ENCODE data around the gene KAZALD1. TPM values are rescaled to one million over a fixed set of nuclear protein-coding genes. Genes with fewer than 3 reads are reported as not detected.
A peak's percentile ranks its signal among the peaks of the same experiment; 100 is the strongest.

The KAZALD1 gene
- total and polyA plus RNA-seq, 5 donors from 2014 or later: 0.62 TPM; not detected in 4

DNA sequence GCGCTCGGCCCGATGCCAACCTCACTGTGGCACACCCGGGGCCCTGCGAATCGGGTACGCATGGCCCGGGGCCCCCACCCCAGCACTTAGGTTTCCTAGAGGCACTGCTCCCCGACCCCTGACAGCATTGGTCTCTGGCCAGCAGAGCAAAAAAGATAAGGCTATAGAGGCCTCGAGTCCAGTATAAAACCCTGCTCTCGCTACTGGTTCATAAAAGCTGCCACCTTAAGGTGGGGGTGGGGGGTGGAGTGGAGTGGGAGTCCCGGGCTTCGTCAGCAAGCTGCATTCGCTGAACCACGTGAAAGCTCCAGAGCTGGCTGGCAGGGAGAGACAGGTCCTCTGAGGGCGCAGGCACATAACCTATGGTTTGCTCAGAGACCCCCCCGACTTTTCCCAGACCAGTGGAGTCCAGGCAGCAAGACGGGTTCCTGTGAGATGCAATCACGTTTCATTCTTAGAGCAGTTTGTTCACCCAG, 1.3 kb downstream of the KAZALD1 start:
- DNase-seq (no peak), ATAC-seq (ENCODE audit: low read depth in 2 of 2) (no peak)
- Histone ChIP-seq H3K27me3 (ENCODE audit: control insufficient read depth, insufficient read depth, low read length) (peaks cover 25% of the 10 kb centered on the region), H3K4me1 (ENCODE audit: control insufficient read depth, insufficient read depth, low read length, poor library complexity, severe bottlenecking) (peaks cover 57% of the 10 kb centered on the region), H3K27ac (ENCODE audit: insufficient read depth, low read length, poor library complexity, severe bottlenecking) (no peak overlapping the region), H3K9me3 (ENCODE audit: control insufficient read depth in 2 of 2, low read length in 2 of 2) (no peaks in the 10 kb centered on the region), H3K36me3 (ENCODE audit: control insufficient read depth, insufficient read depth, low read length) (no peaks in the 10 kb centered on the region), H3K4me3 (ENCODE audit: low read depth, low read length) (no peak overlapping the region)
- Mint-ChIP-seq H3K27ac (no peak overlapping the region), H3K4me3 (peak overlapping the region in 3 of 4 donors; percentile 28 to 77 (median 62)), H3K9me3 (no peaks in the 10 kb centered on the region), H3K27me3 (peaks cover 48% of the 10 kb centered on the region), H3K36me3 (peaks cover 3% of the 10 kb centered on the region), H3K4me1 (peaks cover 7 to 57% (median 22%) of the 10 kb centered on the region in 4 donors)

DNA sequence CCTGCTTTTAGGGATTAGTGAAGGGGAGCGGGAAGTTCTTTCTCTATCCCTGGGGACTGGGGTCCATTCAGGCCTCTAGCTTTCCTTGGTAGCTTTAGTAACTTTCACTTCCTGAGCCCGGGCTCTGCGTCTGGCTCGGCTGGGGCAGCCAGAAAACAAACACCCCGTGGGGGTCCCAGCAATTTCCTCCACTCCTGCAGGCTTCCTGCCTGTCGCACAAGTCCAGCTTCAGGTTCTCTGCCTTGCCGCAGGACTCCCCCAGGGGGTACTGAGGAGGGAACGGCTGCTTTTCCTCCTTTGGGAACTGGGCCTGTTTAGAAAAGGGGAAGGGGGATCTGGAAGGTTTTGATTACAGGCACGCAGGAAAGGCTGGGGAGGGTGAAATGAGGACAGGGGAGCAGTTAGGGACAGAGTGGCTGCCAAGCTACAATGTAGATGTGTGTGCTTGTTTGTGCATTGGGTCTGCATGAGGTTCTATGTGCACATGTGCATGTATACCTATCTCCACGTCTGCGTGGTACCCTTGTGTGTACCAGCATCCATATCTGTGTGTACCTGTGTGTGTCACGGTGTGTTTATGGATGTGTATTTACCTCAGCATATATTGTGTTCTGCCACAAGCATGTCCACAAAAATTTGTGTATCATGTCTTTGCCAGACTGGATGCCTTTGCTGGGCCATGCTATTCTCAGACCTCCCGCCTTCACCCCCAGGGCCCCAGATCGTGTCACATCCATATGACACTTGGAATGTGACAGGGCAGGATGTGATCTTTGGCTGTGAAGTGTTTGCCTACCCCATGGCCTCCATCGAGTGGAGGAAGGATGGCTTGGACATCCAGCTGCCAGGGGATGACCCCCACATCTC, 2.0 kb downstream of the KAZALD1 start:
- peaks cover 7 to 57% (median 22%) of the 10 kb centered on the region in 4 donors for H3K4me1 Mint-ChIP-seq
- H3K4me1 ChIP-seq (ENCODE audit: control insufficient read depth, insufficient read depth, low read length, poor library complexity, severe bottlenecking): peaks cover 57% of the 10 kb centered on the region
- H3K36me3 ChIP-seq (ENCODE audit: control insufficient read depth, insufficient read depth, low read length): no peaks in the 10 kb centered on the region
- H3K27me3 ChIP-seq (ENCODE audit: control insufficient read depth, insufficient read depth, low read length): peaks cover 25% of the 10 kb centered on the region
- no peak overlapping the region for H3K27ac ChIP-seq (ENCODE audit: insufficient read depth, low read length, poor library complexity, severe bottlenecking)
- H3K4me3 Mint-ChIP-seq: peak overlapping the region; percentile 48 to 77 (median 56)
- H3K9me3 Mint-ChIP-seq: no peaks in the 10 kb centered on the region
- H3K36me3 Mint-ChIP-seq: peaks cover 3% of the 10 kb centered on the region
- H3K9me3 ChIP-seq (ENCODE audit: control insufficient read depth in 2 of 2, low read length in 2 of 2): no peaks in the 10 kb centered on the region
- no peak overlapping the region for H3K4me3 ChIP-seq (ENCODE audit: low read depth, low read length)
- no peak for ATAC-seq (ENCODE audit: low read depth in 2 of 2)
- no peak for DNase-seq
- peaks cover 48% of the 10 kb centered on the region for H3K27me3 Mint-ChIP-seq
- no peak overlapping the region for H3K27ac Mint-ChIP-seq

DNA sequence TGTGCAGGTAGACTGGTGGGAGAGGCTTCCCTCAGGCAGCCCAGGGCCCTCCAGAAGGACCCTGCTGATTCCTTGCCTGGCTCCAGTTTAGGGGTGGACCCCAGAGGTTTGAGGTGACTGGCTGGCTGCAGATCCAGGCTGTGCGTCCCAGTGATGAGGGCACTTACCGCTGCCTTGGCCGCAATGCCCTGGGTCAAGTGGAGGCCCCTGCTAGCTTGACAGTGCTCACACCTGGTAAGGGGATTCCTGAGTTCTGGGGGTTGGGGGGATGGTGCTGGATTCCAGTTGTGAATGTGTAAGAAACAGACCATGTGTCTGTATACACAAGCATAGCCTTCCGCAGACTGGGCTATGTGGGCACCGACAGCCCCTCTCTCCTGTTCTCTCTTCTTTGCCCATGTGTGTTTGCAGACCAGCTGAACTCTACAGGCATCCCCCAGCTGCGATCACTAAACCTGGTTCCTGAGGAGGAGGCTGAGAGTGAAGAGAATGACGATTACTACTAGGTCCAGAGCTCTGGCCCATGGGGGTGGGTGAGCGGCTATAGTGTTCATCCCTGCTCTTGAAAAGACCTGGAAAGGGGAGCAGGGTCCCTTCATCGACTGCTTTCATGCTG, 2.7 kb downstream of the KAZALD1 start:
- DNase-seq: no peak
- H3K36me3 ChIP-seq (ENCODE audit: control insufficient read depth, insufficient read depth, low read length): no peaks in the 10 kb centered on the region
- no peak overlapping the region for H3K27ac ChIP-seq (ENCODE audit: insufficient read depth, low read length, poor library complexity, severe bottlenecking)
- Mint-ChIP-seq H3K4me3 (peak overlapping the region in 2 of 4 donors; percentile 33 to 62), H3K36me3 (peaks cover 3% of the 10 kb centered on the region), H3K4me1 (peaks cover 7 to 55% (median 22%) of the 10 kb centered on the region in 4 donors), H3K9me3 (no peaks in the 10 kb centered on the region), H3K27me3 (peaks cover 48% of the 10 kb centered on the region), H3K27ac (no peak overlapping the region)
- H3K4me3 ChIP-seq (ENCODE audit: low read depth, low read length): no peak overlapping the region
- peaks cover 25% of the 10 kb centered on the region for H3K27me3 ChIP-seq (ENCODE audit: control insufficient read depth, insufficient read depth, low read length)
- H3K9me3 ChIP-seq (ENCODE audit: control insufficient read depth in 2 of 2, low read length in 2 of 2): no peaks in the 10 kb centered on the region
- ATAC-seq (ENCODE audit: low read depth in 2 of 2): no peak
- H3K4me1 ChIP-seq (ENCODE audit: control insufficient read depth, insufficient read depth, low read length, poor library complexity, severe bottlenecking): peaks cover 56% of the 10 kb centered on the region

- peak overlapping the region; percentile 62 to 82 (median 72) for H3K4me3 Mint-ChIP-seq
- no peak overlapping the region for H3K27ac ChIP-seq (ENCODE audit: insufficient read depth, low read length, poor library complexity, severe bottlenecking)
- peaks cover 25% of the 10 kb centered on the region for H3K27me3 ChIP-seq (ENCODE audit: control insufficient read depth, insufficient read depth, low read length)
- no peak for ATAC-seq (ENCODE audit: low read depth in 2 of 2)
- peaks cover 3% of the 10 kb centered on the region for H3K36me3 Mint-ChIP-seq
- H3K27me3 Mint-ChIP-seq: peaks cover 46% of the 10 kb centered on the region
- no peaks in the 10 kb centered on the region for H3K36me3 ChIP-seq (ENCODE audit: control insufficient read depth, insufficient read depth, low read length)
- H3K9me3 Mint-ChIP-seq: no peaks in the 10 kb centered on the region
- no peaks in the 10 kb centered on the region for H3K9me3 ChIP-seq (ENCODE audit: control insufficient read depth in 2 of 2, low read length in 2 of 2)
- peaks cover 1 to 45% (median 14%) of the 10 kb centered on the region in 4 donors for H3K4me1 Mint-ChIP-seq
- no peak for DNase-seq
- H3K4me1 ChIP-seq (ENCODE audit: control insufficient read depth, insufficient read depth, low read length, poor library complexity, severe bottlenecking): peaks cover 45% of the 10 kb centered on the region
- no peak overlapping the region for H3K27ac Mint-ChIP-seq
- no peak overlapping the region for H3K4me3 ChIP-seq (ENCODE audit: low read depth, low read length)
These were observed 3.8 kb downstream of the KAZALD1 start for GRCh38 chr10:101065481-101066145.

GRCh38 chr10:101066146-101066895, 4.5 kb downstream of the KAZALD1 start:
- H3K9me3 Mint-ChIP-seq: no peaks in the 10 kb centered on the region

DNA sequence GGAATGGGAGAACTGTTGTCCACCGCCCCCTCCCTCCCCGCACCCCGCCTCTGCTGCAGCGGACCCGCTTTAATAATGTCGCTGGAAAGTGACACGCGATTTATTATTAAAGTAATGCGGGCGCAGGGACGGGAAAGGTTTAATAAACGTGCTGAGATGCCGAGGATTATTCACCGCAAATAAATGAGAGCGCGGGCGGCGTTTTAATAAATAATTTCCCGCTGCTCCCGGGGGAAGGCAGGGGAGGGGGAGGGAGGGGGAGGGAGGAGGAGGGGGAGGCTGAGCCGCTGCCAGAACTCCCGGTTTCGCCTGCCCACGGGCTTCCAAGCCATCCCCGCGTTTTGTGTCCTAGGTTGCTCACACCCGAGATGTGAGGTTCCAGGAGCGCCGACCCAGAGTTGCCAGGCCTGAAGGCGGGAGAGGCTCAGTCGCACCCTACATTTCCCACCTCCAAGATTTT, 5.1 kb downstream of the KAZALD1 start:
- peak overlapping the region; percentile 55 for H3K4me3 ChIP-seq (ENCODE audit: low read depth, low read length)
- H3K36me3 ChIP-seq (ENCODE audit: control insufficient read depth, insufficient read depth, low read length): no peaks in the 10 kb centered on the region
- DNase-seq (no peak), ATAC-seq (ENCODE audit: low read depth in 2 of 2) (no peak)
- H3K9me3 ChIP-seq (ENCODE audit: control insufficient read depth in 2 of 2, low read length in 2 of 2): no peaks in the 10 kb centered on the region
- H3K36me3 Mint-ChIP-seq: peaks cover 3% of the 10 kb centered on the region
- H3K27ac ChIP-seq (ENCODE audit: insufficient read depth, low read length, poor library complexity, severe bottlenecking): no peak overlapping the region
- peaks cover 25% of the 10 kb centered on the region for H3K27me3 ChIP-seq (ENCODE audit: control insufficient read depth, insufficient read depth, low read length)
- peaks cover 35% of the 10 kb centered on the region for H3K4me1 ChIP-seq (ENCODE audit: control insufficient read depth, insufficient read depth, low read length, poor library complexity, severe bottlenecking)
- H3K27me3 Mint-ChIP-seq: peaks cover 49% of the 10 kb centered on the region
- H3K4me1 Mint-ChIP-seq: peaks cover 1 to 38% (median 9%) of the 10 kb centered on the region in 4 donors
- peak overlapping the region in 1 of 3 donors; percentile 12 for H3K27ac Mint-ChIP-seq
- no peaks in the 10 kb centered on the region for H3K9me3 Mint-ChIP-seq
- peak overlapping the region; percentile 91 to 100 (median 94) for H3K4me3 Mint-ChIP-seq

More at GRCh38 chr10:101066146-101066895, 4.5 kb downstream of the KAZALD1 start:
- Histone ChIP-seq H3K4me1 (ENCODE audit: control insufficient read depth, insufficient read depth, low read length, poor library complexity, severe bottlenecking) (peaks cover 41% of the 10 kb centered on the region), H3K4me3 (ENCODE audit: low read depth, low read length) (no peak overlapping the region), H3K36me3 (ENCODE audit: control insufficient read depth, insufficient read depth, low read length) (no peaks in the 10 kb centered on the region), H3K9me3 (ENCODE audit: control insufficient read depth in 2 of 2, low read length in 2 of 2) (no peaks in the 10 kb centered on the region), H3K27me3 (ENCODE audit: control insufficient read depth, insufficient read depth, low read length) (peaks cover 25% of the 10 kb centered on the region), H3K27ac (ENCODE audit: insufficient read depth, low read length, poor library complexity, severe bottlenecking) (no peak overlapping the region)
- Mint-ChIP-seq H3K4me3 (peak overlapping the region; percentile 62 to 82 (median 72)), H3K27ac (no peak overlapping the region), H3K4me1 (peaks cover 1 to 43% (median 11%) of the 10 kb centered on the region in 4 donors), H3K27me3 (peaks cover 43% of the 10 kb centered on the region), H3K36me3 (peaks cover 3% of the 10 kb centered on the region)
- ATAC-seq (ENCODE audit: low read depth in 2 of 2) (peak; percentile 34 to 62), DNase-seq (peak; percentile 35 to 63 (median 36))
